DND-41 (cell line): ENCODE data around the gene EFCAB9.

Source experiments
- ATAC-seq: fragments of 200-7000 bp; cut with Tn5 transposase; 3 replicates; pipeline ENCODE4 v1.9.1; 2021; ENCODE audit warnings: low read depth; ENCODE audit not compliant: insufficient read depth
- DNase-seq: peaks from one replicate; pipeline ENCODE4 v3.0.0-alpha.2; 2020
- H2AFZ ChIP-seq: 2 replicates; pipeline ENCODE4 v1.6.0; 2012; ENCODE audit warnings: low read depth, low read length
- H3K27ac ChIP-seq: 2 replicates; pipeline ENCODE4 v1.5.1; 2012; ENCODE audit warnings: low read length, inconsistent platforms
- H3K27me3 ChIP-seq: fragments of 200-600 bp; sonication (generic); 2 replicates; pipeline ENCODE4 v1.6.0; 2012; ENCODE audit warnings: low read length, mild to moderate bottlenecking, inconsistent platforms; ENCODE audit not compliant: insufficient read depth, poor library complexity
- H3K36me3 ChIP-seq: 2 replicates; pipeline ENCODE4 v1.5.1; 2012; ENCODE audit warnings: low read length, inconsistent platforms; ENCODE audit not compliant: insufficient read depth
- H3K4me1 ChIP-seq: 2 replicates; pipeline ENCODE4 v1.5.1; 2012; ENCODE audit warnings: mild to moderate bottlenecking, low read length; ENCODE audit not compliant: insufficient read depth
- H3K4me2 ChIP-seq: 2 replicates; pipeline ENCODE4 v1.6.0; 2012; ENCODE audit warnings: mild to moderate bottlenecking, moderate library complexity, low read length, inconsistent platforms; ENCODE audit not compliant: insufficient read depth
- H3K4me3 ChIP-seq, 2 experiments: fragments of 200-600 bp in 1 of 2; shearing (Covaris generic) in 1 of 2; 2 replicates each; pipeline ENCODE4 v1.5.1; 2012 to 2016; ENCODE audit warnings: inconsistent platforms in 2 of 2, low read length in 2 of 2, mild to moderate bottlenecking in 2 of 2, low read depth in 1 of 2, moderate library complexity in 1 of 2
- H3K79me2 ChIP-seq: 2 replicates; pipeline ENCODE4 v1.6.0; 2012; ENCODE audit warnings: low read length, inconsistent platforms; ENCODE audit not compliant: insufficient read depth
- H3K9ac ChIP-seq: 2 replicates; pipeline ENCODE4 v1.6.0; 2012; ENCODE audit warnings: low read depth, mild to moderate bottlenecking, inconsistent platforms, low read length, moderate library complexity
- H3K9me3 ChIP-seq: 2 replicates; pipeline ENCODE4 v1.5.1; 2012; ENCODE audit warnings: low read length, moderate library complexity, mild to moderate bottlenecking, inconsistent platforms; ENCODE audit not compliant: insufficient read depth, severe bottlenecking
- H4K20me1 ChIP-seq: 2 replicates; pipeline ENCODE4 v1.6.0; 2012; ENCODE audit warnings: low read length; ENCODE audit not compliant: insufficient read depth
- CTCF ChIP-seq: IDR thresholded peaks from 2 replicates; pipeline ENCODE4 v1.5.1; 2012; ENCODE audit warnings: borderline replicate concordance, low read length, moderate library complexity, mild to moderate bottlenecking; ENCODE audit not compliant: poor library complexity, severe bottlenecking; ENCODE audit errors: extremely low read depth
- EZH2 ChIP-seq: IDR thresholded peaks from 3 replicates; pipeline ENCODE4 v1.6.1; 2012; ENCODE audit warnings: borderline replicate concordance, low read depth, mild to moderate bottlenecking, moderate library complexity, low read length, inconsistent platforms; ENCODE audit not compliant: severe bottlenecking

The EFCAB9 gene

GRCh38 chr5:172229904-172230303, 35.9 kb downstream of the EFCAB9 start:
- no peaks in the 10 kb centered on the region for H3K79me2 ChIP-seq
- H3K27me3 ChIP-seq: no peaks in the 10 kb centered on the region
- no peak overlapping the region for H2AFZ ChIP-seq
- no peaks in the 10 kb centered on the region for H3K4me1 ChIP-seq
- ATAC-seq (no peak), DNase-seq (no peak)
- no peaks in the 10 kb centered on the region; the same call in 1 of the 2 replicates for H4K20me1 ChIP-seq
- H3K9ac ChIP-seq: no peak overlapping the region
- H3K4me2 ChIP-seq: no peak overlapping the region
- TF ChIP-seq EZH2 (no peak), CTCF (no peak)
- no peak overlapping the region for H3K4me3 ChIP-seq
- no peaks in the 10 kb centered on the region for H3K9me3 ChIP-seq
- H3K36me3 ChIP-seq: peaks cover 57% of the 10 kb centered on the region
- no peak overlapping the region for H3K27ac ChIP-seq

- TF ChIP-seq EZH2: no peak
- TF ChIP-seq CTCF: no peak
- ATAC-seq: no peak
- peaks cover 10% of the 10 kb centered on the region for H3K79me2 ChIP-seq
Observed at GRCh38 chr5:172234031-172234430, 40.1 kb downstream of the EFCAB9 start.

GRCh38 chr5:172235132-172235780, 41.3 kb downstream of the EFCAB9 start:
- no peaks in the 10 kb centered on the region for H3K9me3 ChIP-seq
- no peaks in the 10 kb centered on the region for H3K27me3 ChIP-seq
- H3K36me3 ChIP-seq: peaks cover 37% of the 10 kb centered on the region
- DNase-seq (no peak), ATAC-seq (no peak)
- H3K4me1 ChIP-seq: peaks cover 21% of the 10 kb centered on the region
- H4K20me1 ChIP-seq: peaks cover 18% of the 10 kb centered on the region; the same call in 1 of the 2 replicates
- H2AFZ ChIP-seq: no peak overlapping the region
- H3K4me3 ChIP-seq: no peak overlapping the region
- H3K4me2 ChIP-seq: no peak overlapping the region
- peaks cover 13% of the 10 kb centered on the region for H3K79me2 ChIP-seq
- TF ChIP-seq EZH2 (no peak), CTCF (no peak)
- H3K9ac ChIP-seq: no peak overlapping the region
- H3K27ac ChIP-seq: no peak overlapping the region

More at GRCh38 chr5:172234031-172234430, 40.1 kb downstream of the EFCAB9 start:
- H4K20me1 ChIP-seq: peaks cover 15% of the 10 kb centered on the region; the same call in 1 of the 2 replicates
- H3K4me1 ChIP-seq: peaks cover 15% of the 10 kb centered on the region
- no peaks in the 10 kb centered on the region for H3K9me3 ChIP-seq
- no peak overlapping the region for H3K27ac ChIP-seq
- DNase-seq: no peak
- no peak overlapping the region for H3K4me2 ChIP-seq
- no peak overlapping the region for H2AFZ ChIP-seq
- no peaks in the 10 kb centered on the region for H3K27me3 ChIP-seq
- H3K36me3 ChIP-seq: peaks cover 44% of the 10 kb centered on the region
- H3K4me3 ChIP-seq: no peak overlapping the region
- no peak overlapping the region for H3K9ac ChIP-seq
